ENCODE data around the gene TIRAP. TPM values are rescaled to one million over a fixed set of nuclear protein-coding genes. Genes with fewer than 3 reads are reported as not detected.
"Not testable (repeated sequence)": the region's sequence is repeated elsewhere in the genome, so short reads cannot be mapped to it uniquely, and the experiment has no call there.

Gene TIRAP
- total RNA-seq, 1 experiment from 2014 or later: 5.6 TPM

DNA sequence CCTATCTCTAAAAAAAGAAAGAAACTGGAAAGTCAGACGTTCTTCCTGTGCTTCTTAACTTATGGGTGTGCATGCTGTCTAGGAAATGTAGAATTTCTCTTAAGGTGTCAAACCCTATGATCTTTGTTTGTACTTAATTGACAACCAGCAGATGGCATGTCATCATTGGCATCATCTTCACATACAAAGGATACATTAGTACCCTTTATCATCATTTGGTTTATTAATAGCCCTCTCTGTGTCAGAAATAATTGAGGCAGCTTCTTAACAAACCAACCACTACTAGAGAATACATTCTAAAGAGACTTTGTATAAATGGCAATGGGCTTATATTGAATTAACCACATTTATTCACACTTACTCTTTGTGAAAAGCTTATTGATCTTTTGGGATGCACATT, 28.1 kb upstream of the TIRAP start:
- ChIA-PET POLR2A (interaction anchor here (0.6 kb wide), 1 partner anchor 673 kb away, joined by 3 read pairs; no protein-coding TSS in a partner anchor), CTCF (no interaction called here)
- H3K36me3 Mint-ChIP-seq: peaks cover 64% of the 10 kb centered on the region
- H3K4me1 Mint-ChIP-seq: no peaks in the 10 kb centered on the region
- no peak for DNase-seq (ENCODE audit: low spot score)
- TF ChIP-seq ESRRA (CRISPR knock-in tag; IDR thresholded peaks at IDR 0.05; ENCODE audit: borderline replicate concordance) (no peak), MYBL2 (CRISPR knock-in tag; IDR thresholded peaks at IDR 0.05) (no peak), TEAD1 (CRISPR knock-in tag; IDR thresholded peaks at IDR 0.05) (no peak), ZNF219 (CRISPR knock-in tag; IDR thresholded peaks at IDR 0.05; ENCODE audit: borderline replicate concordance) (no peak), FOXJ3 (CRISPR knock-in tag; IDR thresholded peaks at IDR 0.05; ENCODE audit: borderline replicate concordance) (no peak), TEAD4 (CRISPR knock-in tag; IDR thresholded peaks at IDR 0.05) (no peak)
- TF ChIP-seq, protein P1, sequence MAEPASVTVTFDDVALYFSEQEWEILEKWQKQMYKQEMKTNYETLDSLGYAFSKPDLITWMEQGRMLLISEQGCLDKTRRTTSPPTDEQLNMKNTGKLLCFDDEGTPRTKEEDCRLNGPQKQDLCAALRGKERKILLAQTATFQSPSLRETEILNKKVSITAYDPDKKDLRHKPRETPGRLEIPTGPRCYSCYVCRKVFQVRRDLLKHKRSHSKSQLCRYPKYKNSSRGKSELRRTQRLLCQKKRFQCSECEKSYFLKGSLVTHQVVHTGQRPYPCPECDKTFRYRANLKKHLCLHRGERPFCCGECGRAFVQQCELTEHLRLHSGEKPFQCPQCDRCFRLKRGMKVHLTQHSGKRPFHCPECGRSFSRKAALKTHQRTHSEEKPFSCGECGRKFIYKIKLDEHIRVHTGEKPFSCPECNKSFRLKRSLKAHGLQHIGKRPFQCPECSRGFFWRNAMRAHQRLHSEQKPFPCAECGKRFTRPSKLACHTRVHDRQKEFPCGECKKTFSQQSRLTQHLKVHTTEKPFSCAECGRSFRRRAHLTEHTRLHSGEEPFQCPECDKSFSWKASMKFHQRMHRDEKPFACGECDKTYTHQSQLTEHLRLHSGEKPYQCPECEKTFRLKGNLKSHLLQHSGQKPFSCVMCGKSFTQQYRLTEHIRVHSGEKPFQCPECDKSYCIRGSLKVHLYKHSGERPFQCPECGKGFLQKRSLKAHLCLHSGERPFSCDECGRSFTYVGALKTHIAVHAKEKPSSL (CRISPR knock-in tag; conservative IDR thresholded peaks at IDR 0.05): no peak
- no peaks in the 10 kb centered on the region for H3K27me3 Mint-ChIP-seq (ENCODE audit: low read depth)
- no peak overlapping the region for H3K4me3 Mint-ChIP-seq
- H3K27ac Mint-ChIP-seq: no peak overlapping the region
- ATAC-seq: no peak
- H3K9me3 Mint-ChIP-seq: no peaks in the 10 kb centered on the region

- CTCF ChIA-PET; POLR2A ChIA-PET; ATAC-seq; H3K27ac Mint-ChIP-seq; H3K9me3 Mint-ChIP-seq; H3K4me3 Mint-ChIP-seq; H3K27me3 Mint-ChIP-seq (ENCODE audit: low read depth); H3K4me1 Mint-ChIP-seq; DNase-seq (ENCODE audit: low spot score): not testable (repeated sequence)
- peaks cover 61% of the 10 kb centered on the region for H3K36me3 Mint-ChIP-seq
Observed at GRCh38 chr11:126255507-126255906, 27.4 kb upstream of the TIRAP start.

- no peaks in the 10 kb centered on the region for H3K27me3 Mint-ChIP-seq (ENCODE audit: low read depth)
- peaks cover 54% of the 10 kb centered on the region for H3K36me3 Mint-ChIP-seq
- no peak overlapping the region for H3K27ac Mint-ChIP-seq
- H3K4me3 Mint-ChIP-seq: no peak overlapping the region
- no peaks in the 10 kb centered on the region for H3K9me3 Mint-ChIP-seq
- CTCF ChIA-PET: no interaction called here
- POLR2A ChIA-PET: no interaction called here
- no peaks in the 10 kb centered on the region for H3K4me1 Mint-ChIP-seq
- DNase-seq (ENCODE audit: low spot score) (no peak), ATAC-seq (no peak)
- no peak for TF ChIP-seq PREB (CRISPR knock-in tag; IDR thresholded peaks at IDR 0.05; ENCODE audit: borderline replicate concordance)
- TF ChIP-seq CREB1 (CRISPR knock-in tag; IDR thresholded peaks at IDR 0.05): no peak
- TF ChIP-seq, protein P2, sequence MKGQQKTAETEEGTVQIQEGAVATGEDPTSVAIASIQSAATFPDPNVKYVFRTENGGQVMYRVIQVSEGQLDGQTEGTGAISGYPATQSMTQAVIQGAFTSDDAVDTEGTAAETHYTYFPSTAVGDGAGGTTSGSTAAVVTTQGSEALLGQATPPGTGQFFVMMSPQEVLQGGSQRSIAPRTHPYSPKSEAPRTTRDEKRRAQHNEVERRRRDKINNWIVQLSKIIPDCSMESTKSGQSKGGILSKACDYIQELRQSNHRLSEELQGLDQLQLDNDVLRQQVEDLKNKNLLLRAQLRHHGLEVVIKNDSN (CRISPR knock-in tag; IDR thresholded peaks at IDR 0.05): no peak
- no peak for TF ChIP-seq HMGA2 (CRISPR knock-in tag; IDR thresholded peaks at IDR 0.05)
- TF ChIP-seq ZBTB43 (CRISPR knock-in tag; IDR thresholded peaks at IDR 0.05): no peak
- no peak for TF ChIP-seq ZNF263 (CRISPR knock-in tag; IDR thresholded peaks at IDR 0.05; ENCODE audit: low read depth)
- no peak for TF ChIP-seq NR2C2 (CRISPR knock-in tag; IDR thresholded peaks at IDR 0.05)
- TF ChIP-seq, protein P3, sequence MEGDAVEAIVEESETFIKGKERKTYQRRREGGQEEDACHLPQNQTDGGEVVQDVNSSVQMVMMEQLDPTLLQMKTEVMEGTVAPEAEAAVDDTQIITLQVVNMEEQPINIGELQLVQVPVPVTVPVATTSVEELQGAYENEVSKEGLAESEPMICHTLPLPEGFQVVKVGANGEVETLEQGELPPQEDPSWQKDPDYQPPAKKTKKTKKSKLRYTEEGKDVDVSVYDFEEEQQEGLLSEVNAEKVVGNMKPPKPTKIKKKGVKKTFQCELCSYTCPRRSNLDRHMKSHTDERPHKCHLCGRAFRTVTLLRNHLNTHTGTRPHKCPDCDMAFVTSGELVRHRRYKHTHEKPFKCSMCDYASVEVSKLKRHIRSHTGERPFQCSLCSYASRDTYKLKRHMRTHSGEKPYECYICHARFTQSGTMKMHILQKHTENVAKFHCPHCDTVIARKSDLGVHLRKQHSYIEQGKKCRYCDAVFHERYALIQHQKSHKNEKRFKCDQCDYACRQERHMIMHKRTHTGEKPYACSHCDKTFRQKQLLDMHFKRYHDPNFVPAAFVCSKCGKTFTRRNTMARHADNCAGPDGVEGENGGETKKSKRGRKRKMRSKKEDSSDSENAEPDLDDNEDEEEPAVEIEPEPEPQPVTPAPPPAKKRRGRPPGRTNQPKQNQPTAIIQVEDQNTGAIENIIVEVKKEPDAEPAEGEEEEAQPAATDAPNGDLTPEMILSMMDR (IDR thresholded peaks at IDR 0.05): no peak
- TF ChIP-seq JAZF1 (CRISPR knock-in tag; IDR thresholded peaks at IDR 0.05): no peak
- no peak for TF ChIP-seq EMX1 (CRISPR knock-in tag; IDR thresholded peaks at IDR 0.05)
- TF ChIP-seq NR3C1 (CRISPR knock-in tag; conservative IDR thresholded peaks at IDR 0.05; ENCODE audit: low read depth): no peak
- TF ChIP-seq, protein P1 (CRISPR knock-in tag; conservative IDR thresholded peaks at IDR 0.05): no peak
- TF ChIP-seq, protein P4, sequence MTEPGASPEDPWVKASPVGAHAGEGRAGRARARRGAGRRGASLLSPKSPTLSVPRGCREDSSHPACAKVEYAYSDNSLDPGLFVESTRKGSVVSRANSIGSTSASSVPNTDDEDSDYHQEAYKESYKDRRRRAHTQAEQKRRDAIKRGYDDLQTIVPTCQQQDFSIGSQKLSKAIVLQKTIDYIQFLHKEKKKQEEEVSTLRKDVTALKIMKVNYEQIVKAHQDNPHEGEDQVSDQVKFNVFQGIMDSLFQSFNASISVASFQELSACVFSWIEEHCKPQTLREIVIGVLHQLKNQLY (CRISPR knock-in tag; IDR thresholded peaks at IDR 0.05): no peak
- no peak for TF ChIP-seq ZNF281 (CRISPR knock-in tag; IDR thresholded peaks at IDR 0.05)
Observed at GRCh38 chr11:126256216-126256615, 26.7 kb upstream of the TIRAP start.

All from WTC11 (cell line).